Prostate gland (tissue), 2 donors: ENCODE results near the gene SASH1. TPM values are rescaled to one million over a fixed set of nuclear protein-coding genes. Genes with fewer than 3 reads are reported as not detected.
A peak's percentile ranks its signal among the peaks of the same experiment; 100 is the strongest.

ENCODE experiments used
- DNase-seq: peaks from one replicate; pipeline ENCODE4 v3.0.0-alpha.2; 2019; ENCODE audit warnings: low spot score
- H3K27ac ChIP-seq, 2 donors: fragments of 200-600 bp; sonication (generic); 2 replicates each; pipeline ENCODE4 v1.5.1; 2017 to 2019
- H3K27me3 ChIP-seq: fragments of 200-600 bp; sonication (generic); replicated peaks from 2 replicates; pipeline ENCODE4 v1.5.1; 2019; ENCODE audit not compliant: insufficient read depth
- H3K36me3 ChIP-seq, 2 donors: fragments of 200-600 bp; sonication (generic); 1 replicate in 1 of 2; 2 replicates in 1 of 2; pipeline versions ENCODE4 v1.5.1 to v1.8.1; 2017 to 2019
- H3K4me1 ChIP-seq: fragments of 200-600 bp; sonication (generic); replicated peaks from 2 replicates; pipeline ENCODE4 v1.5.1; 2019
- H3K4me3 ChIP-seq, 2 donors: fragments of 200-600 bp; sonication (generic); 2 replicates each; pipeline ENCODE4 v1.5.1; 2017 to 2019
- H3K9me3 ChIP-seq: fragments of 200-600 bp; sonication (generic); 2 replicates; pipeline ENCODE4 v1.5.1; 2017
- POLR2A ChIP-seq: fragments of 450-650 bp; IDR thresholded peaks from one replicate; pipeline ENCODE4 v1.6.1; 2016; ENCODE audit warnings: antibody characterized with exemption, mild to moderate bottlenecking
- POLR2AphosphoS5 ChIP-seq: sonication (generic); formaldehyde crosslinking; IDR thresholded peaks from one replicate; pipeline ENCODE4 v1.6.1; 2017; ENCODE audit warnings: antibody characterized with exemption
- WGBS: methylation state at CpG from one replicate; pipeline ENCODE4 v1.1.5; 2018; 5-methylcytosine and 5-hydroxymethylcytosine counted together
- intact Hi-C: fragments of 100-400 bp; cut with DNase I; formaldehyde crosslinking; loops from one replicate; pipeline ENCODE4 v1.14.2; 2022
- total RNA-seq, 2 donors: library from RNA; depleted of rRNA; stranded (reverse); fragments of >200 nt; gene quantifications; one replicate each; pipeline ENCODE4 v1.1.0, GENCODE V29; 2016
- TF ChIP-seq, protein P1 (sequence below), 4 experiments: fragments of 200-600 bp in 2 of 4; fragments of 450-650 bp in 2 of 4; sonication (generic) in 2 of 4; IDR thresholded peaks; 1 replicate in 3 of 4; 2 replicates in 1 of 4; pipeline ENCODE4 v1.5.1; 2016 to 2019; ENCODE audit warnings: antibody characterized with exemption in 4 of 4, mild to moderate bottlenecking in 2 of 4, moderate library complexity in 2 of 4

The SASH1 gene
- total RNA-seq, 2 donors from 2014 or later, result 34.3 to 48.6 TPM

DNA sequence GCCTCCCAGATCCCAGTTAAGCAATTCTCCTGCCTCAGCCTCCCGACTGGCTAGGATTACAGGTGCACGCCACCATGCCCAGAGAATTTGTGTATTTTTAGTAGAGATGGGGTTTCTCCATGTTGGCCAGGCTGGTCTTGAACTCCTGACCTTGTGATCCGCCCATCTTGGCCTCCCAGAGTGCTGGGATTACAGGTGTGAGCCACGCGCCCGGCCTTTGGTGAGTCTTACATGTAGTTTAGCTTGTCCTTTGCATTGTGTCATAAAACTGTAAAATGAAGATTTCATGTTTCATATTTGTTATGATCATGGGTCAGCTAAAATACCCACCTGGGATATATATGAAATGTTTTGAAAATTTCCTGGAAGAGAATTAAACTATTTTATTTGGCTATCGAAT is 183.5 kb downstream of the SASH1 start:
- TF ChIP-seq, protein P1, sequence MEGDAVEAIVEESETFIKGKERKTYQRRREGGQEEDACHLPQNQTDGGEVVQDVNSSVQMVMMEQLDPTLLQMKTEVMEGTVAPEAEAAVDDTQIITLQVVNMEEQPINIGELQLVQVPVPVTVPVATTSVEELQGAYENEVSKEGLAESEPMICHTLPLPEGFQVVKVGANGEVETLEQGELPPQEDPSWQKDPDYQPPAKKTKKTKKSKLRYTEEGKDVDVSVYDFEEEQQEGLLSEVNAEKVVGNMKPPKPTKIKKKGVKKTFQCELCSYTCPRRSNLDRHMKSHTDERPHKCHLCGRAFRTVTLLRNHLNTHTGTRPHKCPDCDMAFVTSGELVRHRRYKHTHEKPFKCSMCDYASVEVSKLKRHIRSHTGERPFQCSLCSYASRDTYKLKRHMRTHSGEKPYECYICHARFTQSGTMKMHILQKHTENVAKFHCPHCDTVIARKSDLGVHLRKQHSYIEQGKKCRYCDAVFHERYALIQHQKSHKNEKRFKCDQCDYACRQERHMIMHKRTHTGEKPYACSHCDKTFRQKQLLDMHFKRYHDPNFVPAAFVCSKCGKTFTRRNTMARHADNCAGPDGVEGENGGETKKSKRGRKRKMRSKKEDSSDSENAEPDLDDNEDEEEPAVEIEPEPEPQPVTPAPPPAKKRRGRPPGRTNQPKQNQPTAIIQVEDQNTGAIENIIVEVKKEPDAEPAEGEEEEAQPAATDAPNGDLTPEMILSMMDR (IDR thresholded peaks at IDR 0.05), result no peak
- TF ChIP-seq POLR2AphosphoS5, result no peak
- TF ChIP-seq POLR2A, result no peak
- H3K27ac ChIP-seq, result no peak overlapping the region
- 97% methylated on average over 7 of the region's 7 CpGs for WGBS

DNA sequence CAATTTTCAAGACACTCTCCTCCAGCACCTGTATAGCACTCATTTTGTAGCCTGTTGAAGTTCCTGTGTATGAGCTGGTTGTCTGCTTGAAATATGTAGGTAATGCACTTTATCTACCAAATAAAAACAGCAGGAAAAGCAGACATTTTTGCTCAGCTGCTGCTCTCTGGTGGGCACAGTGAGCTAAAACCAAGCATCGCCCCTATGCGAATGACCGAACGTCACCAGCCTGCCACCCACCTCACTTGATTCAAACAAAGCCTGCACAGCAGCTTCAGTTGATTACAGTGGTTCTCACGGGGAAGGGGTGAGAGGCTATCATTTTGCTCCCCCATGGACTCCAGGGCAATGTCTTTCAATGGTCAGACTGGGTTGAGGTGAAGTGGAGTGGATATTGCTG is 185.7 kb downstream of the SASH1 start:
- intact Hi-C loops, result no loop called here
- TF ChIP-seq, protein P1 (IDR thresholded peaks at IDR 0.05), result no peak
- TF ChIP-seq POLR2AphosphoS5 (no peak), POLR2A (no peak)
- H3K27me3 ChIP-seq, result no peaks in the 10 kb centered on the region
- H3K27ac ChIP-seq, result no peak overlapping the region
- H3K9me3 ChIP-seq, result no peaks in the 10 kb centered on the region
- DNase-seq, result no peak
- H3K36me3 ChIP-seq, result peaks cover 0 to 4% of the 10 kb centered on the region in 2 donors
- H3K4me1 ChIP-seq, result no peaks in the 10 kb centered on the region
- WGBS, result 74% methylated on average over 5 of the region's 5 CpGs
- no peak overlapping the region for H3K4me3 ChIP-seq

More for the DNA sequence above, 183.5 kb downstream of the SASH1 start:
- H3K4me3 ChIP-seq, result no peak overlapping the region
- no peaks in the 10 kb centered on the region for H3K9me3 ChIP-seq
- intact Hi-C loops, result no loop called here
- no peaks in the 10 kb centered on the region for H3K4me1 ChIP-seq
- peaks cover 0 to 4% of the 10 kb centered on the region in 2 donors for H3K36me3 ChIP-seq
- DNase-seq, result no peak
- H3K27me3 ChIP-seq, result no peaks in the 10 kb centered on the region

DNA sequence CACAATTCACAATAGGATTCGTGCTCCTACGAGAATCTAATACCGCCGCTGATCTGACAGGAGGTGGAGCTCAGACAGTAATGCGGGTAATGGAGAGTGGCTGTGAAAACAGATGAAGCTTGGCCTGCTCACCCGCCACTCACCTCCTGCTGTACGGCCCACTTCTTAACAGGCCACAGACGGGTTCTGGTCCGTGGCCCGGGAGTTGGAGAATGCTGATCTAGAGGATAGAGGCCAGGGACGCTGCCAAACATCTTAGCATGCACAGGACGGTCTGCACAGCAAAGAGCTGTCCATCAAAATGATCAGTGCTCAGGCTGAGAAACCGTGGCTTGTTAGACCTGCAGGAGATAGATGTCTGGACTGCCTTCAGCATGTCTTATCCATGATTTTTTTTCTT is 186.4 kb downstream of the SASH1 start:
- intact Hi-C loops, result no loop called here
- 91% methylated on average over 13 of the region's 13 CpGs for WGBS
- no peaks in the 10 kb centered on the region for H3K9me3 ChIP-seq
- H3K4me3 ChIP-seq, result no peak overlapping the region
- no peaks in the 10 kb centered on the region for H3K4me1 ChIP-seq
- DNase-seq, result no peak
- H3K27me3 ChIP-seq, result no peaks in the 10 kb centered on the region
- no peak overlapping the region for H3K27ac ChIP-seq
- TF ChIP-seq, protein P1 (IDR thresholded peaks at IDR 0.05), result no peak
- no peak for TF ChIP-seq POLR2AphosphoS5
- no peak for TF ChIP-seq POLR2A
- peaks cover 0 to 7% of the 10 kb centered on the region in 2 donors for H3K36me3 ChIP-seq

DNA sequence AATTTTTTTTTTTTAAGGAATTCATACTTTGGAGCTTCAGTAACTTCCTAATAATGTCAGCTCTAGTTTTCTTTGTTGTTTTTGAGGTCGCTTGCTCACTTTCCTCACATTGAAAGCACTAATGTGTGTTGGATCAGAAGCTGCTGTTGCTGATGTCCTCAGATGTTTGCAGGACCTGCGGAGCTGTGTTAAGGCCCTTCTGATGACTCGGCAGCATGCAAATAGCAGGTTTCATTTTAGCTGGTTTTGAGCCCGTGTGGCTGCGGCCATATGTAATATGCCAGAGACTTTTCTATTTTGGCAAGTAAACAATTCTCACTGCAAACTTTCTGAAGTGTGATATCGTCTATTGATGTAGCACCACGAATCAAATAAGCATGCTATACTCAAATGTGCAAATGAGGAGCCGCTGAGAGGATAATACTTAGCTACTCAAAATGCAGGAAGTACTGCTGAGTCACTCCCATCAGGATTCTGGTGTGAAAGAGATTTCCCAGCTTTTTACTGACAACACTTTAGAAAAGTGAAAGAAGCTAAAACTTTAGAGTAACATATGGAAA is 187.8 kb downstream of the SASH1 start:
- Histone ChIP-seq H3K4me3 (no peak overlapping the region), H3K36me3 (peaks cover 0 to 10% of the 10 kb centered on the region in 2 donors), H3K27ac (peak overlapping the region; percentile 9 to 44), H3K4me1 (no peaks in the 10 kb centered on the region), H3K27me3 (no peaks in the 10 kb centered on the region), H3K9me3 (no peaks in the 10 kb centered on the region)
- DNase-seq, result no peak
- intact Hi-C loops, result no loop called here
- WGBS, result 31% methylated on average over 8 of the region's 8 CpGs
- no peak for TF ChIP-seq POLR2AphosphoS5
- no peak for TF ChIP-seq POLR2A
- TF ChIP-seq, protein P1 (IDR thresholded peaks at IDR 0.05), result no peak

DNA sequence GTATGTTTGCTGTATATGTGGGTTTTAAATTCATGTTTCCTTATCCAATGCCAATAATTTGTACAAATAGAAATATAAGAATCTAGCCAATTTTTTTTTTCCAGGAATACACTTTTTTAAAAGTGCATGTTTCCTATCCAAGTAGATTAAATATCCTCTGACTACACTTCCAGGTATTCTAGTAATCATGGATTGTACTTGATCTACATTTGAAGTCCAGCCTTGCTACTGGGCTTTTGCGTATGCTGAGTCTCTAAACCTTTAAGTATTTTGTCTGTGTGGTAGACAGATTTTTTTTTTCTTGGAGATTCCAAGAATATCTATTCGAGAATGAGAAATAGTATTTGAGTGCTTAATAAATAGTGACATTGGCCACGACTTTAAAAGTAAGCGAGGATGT is 188.3 kb downstream of the SASH1 start:
- peaks cover 0 to 7% of the 10 kb centered on the region in 2 donors for H3K36me3 ChIP-seq
- TF ChIP-seq, protein P1 (IDR thresholded peaks at IDR 0.05), result no peak
- TF ChIP-seq POLR2A (no peak), POLR2AphosphoS5 (no peak)

More for the DNA sequence above, 188.3 kb downstream of the SASH1 start:
- peak overlapping the region; percentile 9 to 44 for H3K27ac ChIP-seq
- no peak overlapping the region for H3K4me3 ChIP-seq
- DNase-seq, result no peak
- intact Hi-C loops, result no loop called here
- no peaks in the 10 kb centered on the region for H3K9me3 ChIP-seq
- no peaks in the 10 kb centered on the region for H3K27me3 ChIP-seq
- 87% methylated on average over 4 of the region's 4 CpGs for WGBS
- H3K4me1 ChIP-seq, result no peaks in the 10 kb centered on the region
